Measurements from ENCODE around the gene OR1J4. TPM values are rescaled to one million over a fixed set of nuclear protein-coding genes. Genes with fewer than 3 reads are reported as not detected.
"Not testable (repeated sequence)": the region's sequence is repeated elsewhere in the genome, so short reads cannot be mapped to it uniquely, and the experiment has no call there.

The OR1J4 gene
- total RNA-seq, 1 donor from 2014 or later: not detected

DNA sequence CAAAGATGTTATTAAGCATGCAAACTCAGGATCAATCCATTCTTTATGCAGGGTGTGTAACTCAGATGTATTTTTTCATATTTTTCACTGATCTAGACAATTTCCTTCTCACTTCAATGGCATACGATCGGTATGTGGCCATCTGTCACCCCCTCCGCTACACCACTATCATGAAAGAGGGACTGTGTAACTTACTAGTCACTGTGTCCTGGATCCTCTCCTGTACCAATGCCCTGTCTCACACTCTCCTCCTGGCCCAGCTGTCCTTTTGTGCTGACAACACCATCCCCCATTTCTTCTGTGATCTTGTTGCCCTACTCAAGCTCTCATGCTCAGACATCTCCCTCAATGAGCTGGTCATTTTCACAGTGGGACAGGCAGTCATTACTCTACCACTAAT lies 435 bp downstream of the OR1J4 start:
- Histone ChIP-seq H3K36me3 (no peaks in the 10 kb centered on the region), H3K4me3 (no peak overlapping the region), H3K27me3 (no peaks in the 10 kb centered on the region), H3K9me3 (no peaks in the 10 kb centered on the region), H3K4me1 (no peaks in the 10 kb centered on the region), H3K27ac (no peak overlapping the region)
- DNase-seq (ENCODE audit: extremely low spot score in 2 of 2): no peak
- TF ChIP-seq, protein P1, sequence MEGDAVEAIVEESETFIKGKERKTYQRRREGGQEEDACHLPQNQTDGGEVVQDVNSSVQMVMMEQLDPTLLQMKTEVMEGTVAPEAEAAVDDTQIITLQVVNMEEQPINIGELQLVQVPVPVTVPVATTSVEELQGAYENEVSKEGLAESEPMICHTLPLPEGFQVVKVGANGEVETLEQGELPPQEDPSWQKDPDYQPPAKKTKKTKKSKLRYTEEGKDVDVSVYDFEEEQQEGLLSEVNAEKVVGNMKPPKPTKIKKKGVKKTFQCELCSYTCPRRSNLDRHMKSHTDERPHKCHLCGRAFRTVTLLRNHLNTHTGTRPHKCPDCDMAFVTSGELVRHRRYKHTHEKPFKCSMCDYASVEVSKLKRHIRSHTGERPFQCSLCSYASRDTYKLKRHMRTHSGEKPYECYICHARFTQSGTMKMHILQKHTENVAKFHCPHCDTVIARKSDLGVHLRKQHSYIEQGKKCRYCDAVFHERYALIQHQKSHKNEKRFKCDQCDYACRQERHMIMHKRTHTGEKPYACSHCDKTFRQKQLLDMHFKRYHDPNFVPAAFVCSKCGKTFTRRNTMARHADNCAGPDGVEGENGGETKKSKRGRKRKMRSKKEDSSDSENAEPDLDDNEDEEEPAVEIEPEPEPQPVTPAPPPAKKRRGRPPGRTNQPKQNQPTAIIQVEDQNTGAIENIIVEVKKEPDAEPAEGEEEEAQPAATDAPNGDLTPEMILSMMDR (IDR thresholded peaks at IDR 0.05): no peak
- TF ChIP-seq POLR2A (IDR thresholded peaks at IDR 0.05) (no peak), POLR2AphosphoS5 (IDR thresholded peaks at IDR 0.05; ENCODE audit: insufficient read depth in 1 of 2, low read depth in 1 of 2) (no peak)
- intact Hi-C loops (cut with DNase I): no loop called here

DNA sequence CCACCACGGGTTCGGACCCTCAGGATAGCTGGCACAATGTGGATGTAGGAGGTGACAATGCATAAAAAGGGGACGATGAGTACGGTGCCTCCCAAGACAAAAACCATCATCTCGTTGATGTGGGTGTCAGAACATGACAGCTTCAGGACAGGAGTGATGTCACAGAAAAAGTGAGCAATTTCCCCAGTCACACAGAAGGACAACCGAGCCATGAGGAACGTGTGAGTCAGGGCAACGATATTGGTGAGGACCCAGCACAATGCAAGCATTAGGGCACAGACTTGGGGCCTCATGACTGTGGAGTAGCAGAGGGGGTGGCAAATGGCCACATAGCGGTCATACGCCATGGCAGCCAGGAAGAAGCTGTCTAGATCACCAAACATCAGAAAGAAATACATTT lies 7.7 kb downstream of the OR1J4 start:
- H3K27me3 ChIP-seq: no peaks in the 10 kb centered on the region
- no peaks in the 10 kb centered on the region for H3K4me1 ChIP-seq
- no peak overlapping the region for H3K4me3 ChIP-seq
- no peaks in the 10 kb centered on the region for H3K9me3 ChIP-seq
- no peak overlapping the region for H3K27ac ChIP-seq
- no peaks in the 10 kb centered on the region for H3K36me3 ChIP-seq
- no peak for TF ChIP-seq POLR2AphosphoS5 (IDR thresholded peaks at IDR 0.05; ENCODE audit: insufficient read depth in 1 of 2, low read depth in 1 of 2)
- TF ChIP-seq, protein P1 (IDR thresholded peaks at IDR 0.05): no peak
- no peak for TF ChIP-seq POLR2A (IDR thresholded peaks at IDR 0.05)
- DNase-seq (ENCODE audit: extremely low spot score in 2 of 2): no peak
- intact Hi-C loops (cut with DNase I): no loop called here

- TF ChIP-seq POLR2AphosphoS5 (IDR thresholded peaks at IDR 0.05; ENCODE audit: insufficient read depth in 1 of 2, low read depth in 1 of 2) (no peak), POLR2A (IDR thresholded peaks at IDR 0.05) (no peak)
- TF ChIP-seq, protein P1 (IDR thresholded peaks at IDR 0.05): no peak
- no peaks in the 10 kb centered on the region for H3K4me1 ChIP-seq
- no peak for DNase-seq (ENCODE audit: extremely low spot score in 2 of 2)
- H3K4me3 ChIP-seq: no peak within 1 kb of the TSS
- intact Hi-C loops (cut with DNase I): no loop called here
- H3K9me3 ChIP-seq: no peaks in the 10 kb centered on the region
- no peaks in the 10 kb centered on the region for H3K27me3 ChIP-seq
- no peak within 1 kb of the TSS for H3K27ac ChIP-seq
- H3K36me3 ChIP-seq: no peaks in the 10 kb centered on the region
Observed at GRCh38 chr9:122527193-122527592, 8.3 kb downstream of the OR1J4 start, which contains the start of gene OR1N1. Gene OR1N1 (minus strand): TSS chr9:122527293. CDS start chr9:122527293, 0 bp downstream.

DNA sequence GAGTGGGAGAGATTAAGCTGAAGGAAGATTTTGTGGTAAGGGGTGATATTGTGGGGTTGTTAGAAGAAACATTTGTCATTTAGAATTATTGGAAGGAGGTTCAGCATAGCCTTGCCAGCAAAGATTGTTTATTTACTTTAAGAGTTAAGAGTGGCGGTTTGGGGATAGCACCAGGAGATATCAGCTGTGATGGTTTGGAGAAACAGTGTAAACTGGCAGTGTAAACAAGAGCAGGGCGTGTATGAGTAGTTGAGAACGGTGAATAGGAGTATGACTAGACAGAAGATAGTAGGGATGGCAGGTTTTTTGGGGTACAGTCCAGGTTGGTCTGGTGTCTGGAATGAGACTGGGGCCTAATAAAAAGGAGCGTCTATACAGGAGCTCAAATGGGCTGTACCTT lies 12.2 kb downstream of the OR1J4 start:
- H3K27me3 ChIP-seq; H3K36me3 ChIP-seq; H3K27ac ChIP-seq; H3K4me1 ChIP-seq; H3K4me3 ChIP-seq; DNase-seq (ENCODE audit: extremely low spot score in 2 of 2); intact Hi-C loops (cut with DNase I); H3K9me3 ChIP-seq: not testable (repeated sequence)

- no peak for DNase-seq (ENCODE audit: extremely low spot score in 2 of 2)
- no peaks in the 10 kb centered on the region for H3K4me1 ChIP-seq
- TF ChIP-seq POLR2A (IDR thresholded peaks at IDR 0.05): no peak
- TF ChIP-seq POLR2AphosphoS5 (IDR thresholded peaks at IDR 0.05; ENCODE audit: insufficient read depth in 1 of 2, low read depth in 1 of 2): no peak
- TF ChIP-seq, protein P1 (IDR thresholded peaks at IDR 0.05): no peak
- H3K36me3 ChIP-seq: no peaks in the 10 kb centered on the region
- H3K4me3 ChIP-seq: no peak overlapping the region
- H3K27ac ChIP-seq: no peak overlapping the region
- H3K9me3 ChIP-seq: no peaks in the 10 kb centered on the region
- H3K27me3 ChIP-seq: no peaks in the 10 kb centered on the region
- intact Hi-C loops (cut with DNase I): no loop called here
Observed at GRCh38 chr9:122536134-122536533, 17.2 kb downstream of the OR1J4 start.

DNA sequence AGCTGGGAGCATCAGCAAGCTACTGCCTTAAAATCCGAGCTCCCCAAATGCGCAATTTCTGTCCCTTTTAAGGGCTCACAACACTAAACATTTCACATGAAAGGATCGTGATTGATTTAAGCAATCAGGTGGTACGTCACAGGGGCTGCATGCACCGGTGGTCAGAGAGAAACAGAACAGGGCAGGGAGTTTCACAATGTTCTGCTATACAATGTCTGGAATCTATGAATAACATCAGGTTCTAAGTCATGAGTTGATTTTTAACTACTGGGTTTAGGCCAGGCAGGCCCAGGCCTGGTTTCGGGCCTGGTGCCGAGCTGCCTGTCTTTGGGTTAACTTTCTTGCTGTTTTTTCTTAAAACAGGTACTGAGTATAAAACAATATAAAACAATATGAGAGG lies 18.1 kb downstream of the OR1J4 start:
- DNase-seq (ENCODE audit: extremely low spot score in 2 of 2); H3K27ac ChIP-seq; H3K36me3 ChIP-seq; H3K27me3 ChIP-seq; H3K9me3 ChIP-seq; H3K4me1 ChIP-seq; intact Hi-C loops (cut with DNase I); H3K4me3 ChIP-seq: not testable (repeated sequence)

Measured in vagina (tissue), 2 donors.